Measurements from ENCODE around the gene ZNF385B. TPM values are rescaled to one million over a fixed set of nuclear protein-coding genes. Genes with fewer than 3 reads are reported as not detected.

The ZNF385B gene
- total RNA-seq, 2 experiments from 2014 or later = not detected

GRCh38 chr2:179524809-179525339, 336.5 kb downstream of the ZNF385B start:
- H3K27ac Mint-ChIP-seq = no peak overlapping the region
- DNase-seq (no peak), ATAC-seq (ENCODE audit: low read depth) (no peak)
- POLR2A ChIA-PET = no interaction called here
- no peaks in the 10 kb centered on the region for H3K36me3 Mint-ChIP-seq
- no peaks in the 10 kb centered on the region for H3K27me3 Mint-ChIP-seq
- H3K9me3 Mint-ChIP-seq = no peaks in the 10 kb centered on the region
- H3K4me1 Mint-ChIP-seq = no peaks in the 10 kb centered on the region
- no peak overlapping the region for H3K4me3 Mint-ChIP-seq

- H3K27ac Mint-ChIP-seq = no peak overlapping the region
- H3K36me3 Mint-ChIP-seq = no peaks in the 10 kb centered on the region
- no peaks in the 10 kb centered on the region for H3K27me3 Mint-ChIP-seq
- no peaks in the 10 kb centered on the region for H3K9me3 Mint-ChIP-seq
- POLR2A ChIA-PET = no interaction called here
- H3K4me1 Mint-ChIP-seq = no peaks in the 10 kb centered on the region
- ATAC-seq (ENCODE audit: low read depth) = no peak
- no peak overlapping the region for H3K4me3 Mint-ChIP-seq
- no peak for DNase-seq
These were observed 339.5 kb downstream of the ZNF385B start for GRCh38 chr2:179521944-179522343.

- H3K4me1 Mint-ChIP-seq = no peaks in the 10 kb centered on the region
- POLR2A ChIA-PET = no interaction called here
- H3K9me3 Mint-ChIP-seq = no peaks in the 10 kb centered on the region
- DNase-seq = no peak
- ATAC-seq (ENCODE audit: low read depth) = no peak
- H3K36me3 Mint-ChIP-seq = no peaks in the 10 kb centered on the region
- H3K27me3 Mint-ChIP-seq = no peaks in the 10 kb centered on the region
- no peak overlapping the region for H3K27ac Mint-ChIP-seq
- no peak overlapping the region for H3K4me3 Mint-ChIP-seq
These were observed 342.6 kb downstream of the ZNF385B start for GRCh38 chr2:179518830-179519229.

- no peaks in the 10 kb centered on the region for H3K36me3 Mint-ChIP-seq
- no peak overlapping the region for H3K27ac Mint-ChIP-seq
- H3K9me3 Mint-ChIP-seq = no peaks in the 10 kb centered on the region
- H3K4me1 Mint-ChIP-seq = no peaks in the 10 kb centered on the region
- ATAC-seq (ENCODE audit: low read depth) (no peak), DNase-seq (no peak)
- no peaks in the 10 kb centered on the region for H3K27me3 Mint-ChIP-seq
- POLR2A ChIA-PET = no interaction called here
- no peak overlapping the region for H3K4me3 Mint-ChIP-seq
These were observed 348.2 kb downstream of the ZNF385B start for GRCh38 chr2:179513181-179513580.

GRCh38 chr2:179512281-179513035, 349.0 kb downstream of the ZNF385B start:
- DNase-seq (no peak), ATAC-seq (ENCODE audit: low read depth) (no peak)
- H3K27me3 Mint-ChIP-seq = peaks cover 4% of the 10 kb centered on the region
- no peak overlapping the region for H3K4me3 Mint-ChIP-seq
- no peaks in the 10 kb centered on the region for H3K36me3 Mint-ChIP-seq
- H3K27ac Mint-ChIP-seq = no peak overlapping the region
- no peaks in the 10 kb centered on the region for H3K9me3 Mint-ChIP-seq
- H3K4me1 Mint-ChIP-seq = no peaks in the 10 kb centered on the region
- POLR2A ChIA-PET = no interaction called here

- POLR2A ChIA-PET = no interaction called here
These were observed 350.2 kb downstream of the ZNF385B start for GRCh38 chr2:179511105-179511789.

GRCh38 chr2:179495315-179495714, 366.1 kb downstream of the ZNF385B start:
- no peak for ATAC-seq (ENCODE audit: low read depth)
- Mint-ChIP-seq H3K36me3 (no peaks in the 10 kb centered on the region), H3K27ac (no peak overlapping the region), H3K4me3 (no peak overlapping the region), H3K27me3 (no peaks in the 10 kb centered on the region), H3K9me3 (no peaks in the 10 kb centered on the region), H3K4me1 (no peaks in the 10 kb centered on the region)
- no peak for DNase-seq
- POLR2A ChIA-PET = no interaction called here

More at GRCh38 chr2:179511105-179511789, 350.2 kb downstream of the ZNF385B start:
- H3K27me3 Mint-ChIP-seq = peaks cover 4% of the 10 kb centered on the region
- no peaks in the 10 kb centered on the region for H3K4me1 Mint-ChIP-seq
- ATAC-seq (ENCODE audit: low read depth) (no peak), DNase-seq (no peak)
- no peak overlapping the region for H3K27ac Mint-ChIP-seq
- H3K36me3 Mint-ChIP-seq = no peaks in the 10 kb centered on the region
- no peak overlapping the region for H3K4me3 Mint-ChIP-seq
- H3K9me3 Mint-ChIP-seq = no peaks in the 10 kb centered on the region

- no peaks in the 10 kb centered on the region for H3K4me1 Mint-ChIP-seq
- no peak for DNase-seq
- H3K36me3 Mint-ChIP-seq = no peaks in the 10 kb centered on the region
- H3K27me3 Mint-ChIP-seq = peaks cover 7% of the 10 kb centered on the region
- no peak for ATAC-seq (ENCODE audit: low read depth)
- no peak overlapping the region for H3K27ac Mint-ChIP-seq
- POLR2A ChIA-PET = no interaction called here
- no peak overlapping the region for H3K4me3 Mint-ChIP-seq
- no peaks in the 10 kb centered on the region for H3K9me3 Mint-ChIP-seq
These were observed 372.8 kb downstream of the ZNF385B start for GRCh38 chr2:179488563-179488962.

GRCh38 chr2:179487010-179487731, 374.2 kb downstream of the ZNF385B start:
- POLR2A ChIA-PET = no interaction called here
- H3K27ac Mint-ChIP-seq = no peak overlapping the region
- no peaks in the 10 kb centered on the region for H3K9me3 Mint-ChIP-seq
- ATAC-seq (ENCODE audit: low read depth) (no peak), DNase-seq (no peak)
- H3K36me3 Mint-ChIP-seq = no peaks in the 10 kb centered on the region
- H3K4me1 Mint-ChIP-seq = no peaks in the 10 kb centered on the region
- peaks cover 7% of the 10 kb centered on the region for H3K27me3 Mint-ChIP-seq
- no peak overlapping the region for H3K4me3 Mint-ChIP-seq

GRCh38 chr2:179483131-179483530, 378.3 kb downstream of the ZNF385B start:
- H3K9me3 Mint-ChIP-seq = no peaks in the 10 kb centered on the region
- POLR2A ChIA-PET = no interaction called here
- no peak overlapping the region for H3K27ac Mint-ChIP-seq
- no peak overlapping the region for H3K4me3 Mint-ChIP-seq
- H3K4me1 Mint-ChIP-seq = no peaks in the 10 kb centered on the region
- no peaks in the 10 kb centered on the region for H3K36me3 Mint-ChIP-seq
- DNase-seq (no peak), ATAC-seq (ENCODE audit: low read depth) (no peak)
- H3K27me3 Mint-ChIP-seq = peaks cover 5% of the 10 kb centered on the region

GRCh38 chr2:179479947-179480346, 381.5 kb downstream of the ZNF385B start:
- Mint-ChIP-seq H3K27me3 (peaks cover 5% of the 10 kb centered on the region), H3K9me3 (no peaks in the 10 kb centered on the region), H3K4me1 (no peaks in the 10 kb centered on the region), H3K27ac (no peak overlapping the region), H3K4me3 (no peak overlapping the region), H3K36me3 (no peaks in the 10 kb centered on the region)
- POLR2A ChIA-PET = no interaction called here
- DNase-seq (no peak), ATAC-seq (ENCODE audit: low read depth) (no peak)

GRCh38 chr2:179478771-179479170, 382.6 kb downstream of the ZNF385B start:
- H3K9me3 Mint-ChIP-seq = no peaks in the 10 kb centered on the region
- no peak overlapping the region for H3K4me3 Mint-ChIP-seq
- no peak for DNase-seq
- no peak for ATAC-seq (ENCODE audit: low read depth)
- H3K27me3 Mint-ChIP-seq = peaks cover 5% of the 10 kb centered on the region
- no peaks in the 10 kb centered on the region for H3K4me1 Mint-ChIP-seq
- H3K27ac Mint-ChIP-seq = no peak overlapping the region
- H3K36me3 Mint-ChIP-seq = no peaks in the 10 kb centered on the region
- POLR2A ChIA-PET = no interaction called here

- Mint-ChIP-seq H3K27me3 (peaks cover 3% of the 10 kb centered on the region), H3K27ac (no peak overlapping the region), H3K36me3 (no peaks in the 10 kb centered on the region), H3K4me1 (no peaks in the 10 kb centered on the region), H3K4me3 (no peak overlapping the region), H3K9me3 (no peaks in the 10 kb centered on the region)
- no peak for DNase-seq
- POLR2A ChIA-PET = no interaction called here
- ATAC-seq (ENCODE audit: low read depth) = no peak
These were observed 390.4 kb downstream of the ZNF385B start for GRCh38 chr2:179470992-179471391.

- ATAC-seq (ENCODE audit: low read depth) = no peak
- no peak overlapping the region for H3K27ac Mint-ChIP-seq
These were observed 391.3 kb downstream of the ZNF385B start for GRCh38 chr2:179470089-179470488.

More at GRCh38 chr2:179470089-179470488, 391.3 kb downstream of the ZNF385B start:
- H3K27me3 Mint-ChIP-seq = peaks cover 3% of the 10 kb centered on the region
- no peak overlapping the region for H3K4me3 Mint-ChIP-seq
- POLR2A ChIA-PET = no interaction called here
- H3K36me3 Mint-ChIP-seq = no peaks in the 10 kb centered on the region
- DNase-seq = no peak
- no peaks in the 10 kb centered on the region for H3K9me3 Mint-ChIP-seq
- H3K4me1 Mint-ChIP-seq = no peaks in the 10 kb centered on the region

Measured in activated naive CD8-positive, alpha-beta T cell treated with anti-CD3 and anti-CD28 coated beads, Interleukin-2, amount 10 ng/mL, durations not matched to agents 7 days and 5 days (primary cell).